SK-N-MC (cell line): ENCODE data around the gene LRRC3.

Experiments used
- FOXP2 ChIP-seq: optimal IDR thresholded peaks from 2 replicates; pipeline ENCODE3; 2011; ENCODE audit warnings: mild to moderate bottlenecking, moderate library complexity; ENCODE audit not compliant: insufficient read depth; ENCODE audit errors: extremely low read length, control extremely low read depth
- POLR2AphosphoS5 ChIP-seq: IDR thresholded peaks from 2 replicates; pipeline ENCODE4 v1.6.1; 2012; ENCODE audit warnings: mild to moderate bottlenecking, low read depth, low read length, borderline replicate concordance

- TF ChIP-seq POLR2AphosphoS5 (no peak), FOXP2 (no peak)
Measured at GRCh38 chr21:44463724-44464123, 8.4 kb downstream of the LRRC3 start.
